ENCODE results near the gene AUTS2.
"Not testable (repeated sequence)": the region's sequence is repeated elsewhere in the genome, so short reads cannot be mapped to it uniquely, and the experiment has no call there.

AUTS2 gene

GRCh38 chr7:69765879-69766278 lies 167.6 kb downstream of the AUTS2 start:
- no peak for DNase-seq

- no peak for DNase-seq
Measured at GRCh38 chr7:69768986-69769595, 170.8 kb downstream of the AUTS2 start.

- DNase-seq, result no peak
Measured at GRCh38 chr7:69769826-69770225, 171.6 kb downstream of the AUTS2 start.

GRCh38 chr7:69770613-69771012 lies 172.3 kb downstream of the AUTS2 start:
- DNase-seq, result no peak

- no peak for DNase-seq
Measured at GRCh38 chr7:69772718-69773436, 174.6 kb downstream of the AUTS2 start.

DNA sequence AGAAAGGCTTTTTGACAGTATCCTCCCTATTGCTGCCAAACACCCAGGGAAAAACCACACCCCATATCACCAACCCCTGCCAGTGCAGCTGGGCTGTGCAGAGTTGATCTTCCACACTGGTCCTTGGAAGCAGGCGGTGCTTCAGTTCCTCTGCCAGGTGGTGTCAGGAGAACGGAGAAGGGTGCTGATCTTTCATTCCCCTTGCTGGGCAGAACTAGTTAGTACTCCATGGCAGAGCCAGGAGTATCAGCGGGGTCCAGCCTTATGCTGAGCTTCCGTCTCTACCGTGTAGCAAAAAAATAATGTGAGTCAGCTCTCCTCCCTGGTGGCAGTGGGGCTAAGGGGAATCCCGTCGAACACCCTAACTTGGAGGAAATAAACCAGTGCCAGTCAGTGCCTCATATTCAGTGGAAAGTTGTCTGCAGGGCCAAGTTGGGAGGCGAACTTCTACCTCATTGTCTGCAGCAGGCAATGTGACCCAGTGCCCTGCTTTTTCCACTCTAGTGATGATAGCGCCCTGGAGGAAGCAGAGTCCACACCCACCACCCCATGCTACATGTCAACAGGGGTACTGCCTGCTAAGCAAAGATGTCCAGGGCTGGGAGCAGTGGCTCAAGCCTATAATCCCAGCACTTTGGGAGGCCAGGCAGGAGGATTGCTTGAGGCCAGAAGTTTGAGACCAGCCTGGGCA lies 175.4 kb downstream of the AUTS2 start:
- DNase-seq, result no peak

DNA sequence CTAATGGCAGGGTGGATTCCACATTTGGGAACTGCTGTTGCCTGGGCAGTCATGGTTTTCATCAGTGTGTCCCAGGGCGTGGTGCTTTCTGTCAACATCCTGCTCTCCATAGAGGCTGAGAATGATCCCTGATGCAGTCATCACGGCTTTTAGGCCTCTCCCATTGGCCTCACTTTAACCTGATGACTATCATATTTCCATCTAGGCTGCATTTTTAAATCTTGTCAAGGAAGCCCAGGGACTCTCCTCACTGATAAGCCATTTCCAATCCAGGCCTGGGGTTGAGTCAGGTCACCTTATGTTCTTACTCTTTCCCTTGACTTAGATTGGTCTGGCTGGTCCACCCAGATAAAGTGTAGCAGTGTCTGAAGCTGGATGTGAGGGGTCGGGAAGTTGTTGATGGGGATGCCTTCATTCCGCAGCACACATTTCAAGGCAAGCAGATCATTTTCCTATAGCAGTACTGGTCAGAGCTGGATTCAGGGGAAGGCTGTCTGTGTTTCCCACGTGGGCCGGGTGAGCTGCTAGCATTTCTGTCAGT lies 177.0 kb downstream of the AUTS2 start:
- DNase-seq, result no peak

DNA sequence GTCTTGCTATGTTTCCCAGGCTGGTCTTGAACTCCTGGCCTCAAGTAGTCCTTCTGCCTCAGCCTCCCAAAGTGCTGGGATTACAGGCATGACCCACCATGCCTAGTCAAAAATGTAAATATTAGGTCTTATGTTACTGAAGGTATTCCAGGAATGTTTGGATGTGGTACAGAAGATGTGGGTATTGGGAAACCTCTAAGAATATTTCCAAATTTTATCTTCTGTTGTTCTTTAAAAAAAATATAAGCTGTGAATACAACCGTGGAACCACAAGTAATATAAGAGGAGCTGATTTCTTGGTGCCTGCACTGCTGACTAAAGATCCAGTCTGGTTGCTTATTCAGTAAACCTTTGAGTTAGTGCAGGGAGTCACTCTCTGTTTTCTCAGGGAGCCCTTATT lies 178.3 kb downstream of the AUTS2 start:
- no peak for DNase-seq

DNA sequence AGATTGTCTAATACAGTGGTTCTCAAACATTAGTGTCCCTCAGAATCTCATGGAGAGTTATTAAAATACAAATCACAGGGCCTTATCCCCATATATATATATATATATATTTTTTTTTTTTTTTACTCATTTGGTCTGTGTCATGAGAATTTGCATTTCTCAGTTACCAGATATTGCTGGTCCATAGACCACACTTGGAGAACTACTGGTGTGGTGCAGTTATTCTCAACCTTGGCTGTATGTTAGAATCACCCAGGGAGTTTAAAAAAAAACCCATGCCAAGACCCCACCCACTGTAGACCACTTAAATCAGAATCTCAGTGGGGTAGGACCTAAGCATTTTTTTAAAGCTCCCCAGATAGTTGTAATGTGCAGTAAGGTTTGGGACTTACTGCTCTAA lies 179.9 kb downstream of the AUTS2 start:
- no peak for DNase-seq

DNA sequence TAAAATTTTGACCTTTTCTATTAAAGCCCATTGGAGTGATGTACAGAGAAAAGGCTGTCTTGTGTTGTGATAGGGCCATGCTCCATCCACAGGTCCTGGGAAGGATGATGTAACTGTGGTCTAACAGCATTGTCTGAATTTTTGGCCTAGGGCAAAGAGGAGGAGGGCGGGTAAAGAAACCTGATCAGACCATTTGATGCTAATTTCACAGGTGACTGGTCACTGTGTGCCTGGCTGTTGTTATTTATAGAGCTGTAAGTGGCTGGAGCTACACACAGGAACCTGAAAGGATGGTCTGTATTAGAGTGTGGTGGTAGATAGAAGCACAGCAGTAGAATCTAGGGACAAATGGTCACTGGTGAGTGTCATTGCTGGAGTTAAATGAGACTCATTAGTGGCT lies 182.1 kb downstream of the AUTS2 start:
- DNase-seq, result no peak

- no peak for DNase-seq
Measured at GRCh38 chr7:69781412-69781846, 183.2 kb downstream of the AUTS2 start.

- no peak for DNase-seq
Measured at GRCh38 chr7:69782917-69783684, 184.8 kb downstream of the AUTS2 start.

DNA sequence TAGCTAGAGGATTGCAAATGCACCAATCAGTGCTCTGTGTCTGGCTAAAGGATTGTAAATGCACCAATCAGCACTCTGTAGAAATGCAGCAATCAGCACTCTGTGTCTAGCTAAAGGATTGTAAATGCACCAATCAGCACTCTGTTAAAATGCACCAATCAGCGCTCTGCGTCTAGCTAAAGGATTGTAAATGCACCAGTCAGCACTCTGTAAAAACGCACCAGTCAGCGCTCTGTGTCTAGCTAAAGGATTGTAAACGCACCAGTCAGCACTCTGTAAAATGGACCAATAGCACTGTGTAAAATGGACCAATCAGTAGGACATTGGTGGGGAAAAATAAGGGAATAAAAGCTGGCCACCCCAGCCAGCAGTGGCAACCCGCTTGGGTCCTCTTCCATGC lies 187.9 kb downstream of the AUTS2 start:
- DNase-seq, result not testable (repeated sequence)

DNA sequence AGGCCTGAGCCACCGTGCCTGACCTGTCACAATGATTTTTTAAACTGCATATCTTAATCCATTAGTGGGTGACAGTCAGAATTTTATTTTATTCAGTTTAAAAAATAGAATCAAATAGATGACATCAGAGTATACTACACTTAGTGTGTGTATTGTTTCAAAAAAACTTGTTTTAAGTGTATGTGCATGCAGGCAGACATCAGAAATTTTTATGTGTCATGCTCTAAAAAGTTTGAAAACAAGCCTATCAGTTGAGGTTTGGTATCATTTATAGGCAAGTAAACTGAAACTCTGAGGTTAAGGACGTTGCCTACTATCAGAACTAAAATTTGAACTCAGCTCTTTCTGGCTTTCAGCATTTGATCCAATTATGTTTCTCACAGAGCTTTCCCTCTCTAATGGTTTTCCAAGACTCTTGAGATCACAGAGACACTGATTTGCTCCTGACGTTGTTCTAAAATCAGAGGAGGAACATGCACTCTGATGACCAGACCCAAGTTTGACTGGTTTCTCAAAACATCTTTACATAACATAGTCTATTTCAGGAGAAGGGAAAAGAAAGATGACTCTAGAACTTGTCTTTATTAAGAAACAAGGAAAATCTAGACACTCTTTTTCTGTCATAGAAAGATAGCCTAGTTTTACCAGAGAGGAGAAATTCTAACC lies 188.6 kb downstream of the AUTS2 start:
- DNase-seq, result no peak

DNA sequence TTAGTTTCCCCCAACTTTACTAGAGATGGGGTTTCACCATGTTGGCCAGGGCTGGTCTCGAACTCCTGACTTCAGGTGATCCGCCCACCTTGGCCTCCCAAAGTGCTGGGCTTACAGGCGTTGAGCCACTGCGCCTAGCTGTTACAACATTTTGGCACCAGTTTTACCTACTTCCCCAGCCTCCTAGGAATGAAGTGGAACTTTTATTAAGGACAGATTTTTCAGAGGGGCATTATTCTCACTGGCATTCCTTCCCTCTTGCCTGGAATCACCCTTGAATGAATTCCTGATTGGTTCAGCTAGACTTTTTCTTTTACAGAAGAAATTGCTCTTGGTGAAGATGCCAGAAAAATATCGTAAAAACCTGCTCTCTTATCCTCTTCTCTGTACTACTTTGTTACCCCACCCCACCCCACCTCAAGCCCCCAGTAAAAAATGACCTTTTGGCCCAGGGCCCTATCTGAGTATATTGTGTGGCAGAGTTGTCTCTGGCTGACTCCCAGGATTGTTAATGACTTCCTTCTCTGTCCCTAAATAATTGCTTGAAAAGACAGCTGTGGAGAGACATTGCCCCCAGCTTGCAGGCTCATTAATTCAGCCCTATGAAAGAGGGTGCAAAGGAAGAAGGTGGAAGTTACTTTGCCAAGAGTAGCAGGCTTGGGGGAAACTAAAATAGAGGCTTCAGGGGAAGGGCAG lies 189.6 kb downstream of the AUTS2 start:
- no peak for DNase-seq

DNA sequence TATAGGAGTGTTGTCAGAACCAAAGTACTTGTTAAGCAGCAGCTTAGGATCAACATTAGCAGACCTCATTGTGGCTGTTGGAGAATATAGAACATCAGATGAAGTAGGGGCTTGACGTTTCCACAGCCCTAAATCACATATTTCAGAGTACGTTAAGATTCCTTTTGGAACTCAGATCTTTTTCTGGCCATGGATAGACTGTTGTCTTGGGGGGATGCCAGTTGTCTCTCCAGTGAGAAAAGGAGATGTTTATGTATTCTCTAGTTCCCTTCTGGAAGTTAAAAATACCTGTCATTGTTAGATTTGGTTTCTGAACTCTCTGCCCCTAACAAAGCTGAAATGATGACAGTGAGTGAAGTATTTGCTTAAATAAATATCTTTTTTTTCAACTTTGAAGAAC lies 191.3 kb downstream of the AUTS2 start:
- DNase-seq, result no peak

DNA sequence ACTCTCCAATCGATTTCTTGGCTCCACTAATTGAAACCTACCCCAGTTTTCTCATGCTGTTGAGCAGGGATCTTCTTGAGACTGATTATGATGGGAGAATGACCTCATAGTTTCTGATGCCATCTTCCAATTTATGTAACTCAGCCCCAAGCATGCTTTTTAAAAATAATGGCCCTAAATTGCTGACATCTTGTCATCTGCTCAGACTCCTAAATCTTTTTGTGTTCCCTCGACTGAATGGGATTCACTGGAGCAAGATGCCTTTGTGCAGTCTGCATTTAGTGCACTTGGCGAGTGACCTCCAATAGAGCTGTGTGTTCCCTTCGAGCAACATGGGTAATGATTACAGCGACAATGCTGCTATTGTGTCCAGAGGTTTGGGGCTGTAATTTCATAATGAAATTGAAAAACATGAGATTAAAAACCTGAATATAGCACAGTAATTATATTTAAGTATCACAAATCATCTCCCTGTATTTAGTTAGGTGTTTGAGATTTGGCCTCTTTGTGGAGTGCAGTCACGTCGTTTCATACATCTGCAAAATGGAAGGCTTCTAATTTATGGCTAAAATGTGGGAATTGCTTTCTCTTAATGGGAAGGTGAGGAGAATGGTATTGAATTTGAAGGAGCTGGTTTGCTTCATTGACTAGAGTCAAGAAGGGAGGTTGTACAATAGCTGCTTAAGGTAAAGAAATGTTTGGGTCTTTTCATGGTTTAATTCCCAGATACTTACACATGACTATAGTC lies 192.9 kb downstream of the AUTS2 start:
- no peak for DNase-seq

DNA sequence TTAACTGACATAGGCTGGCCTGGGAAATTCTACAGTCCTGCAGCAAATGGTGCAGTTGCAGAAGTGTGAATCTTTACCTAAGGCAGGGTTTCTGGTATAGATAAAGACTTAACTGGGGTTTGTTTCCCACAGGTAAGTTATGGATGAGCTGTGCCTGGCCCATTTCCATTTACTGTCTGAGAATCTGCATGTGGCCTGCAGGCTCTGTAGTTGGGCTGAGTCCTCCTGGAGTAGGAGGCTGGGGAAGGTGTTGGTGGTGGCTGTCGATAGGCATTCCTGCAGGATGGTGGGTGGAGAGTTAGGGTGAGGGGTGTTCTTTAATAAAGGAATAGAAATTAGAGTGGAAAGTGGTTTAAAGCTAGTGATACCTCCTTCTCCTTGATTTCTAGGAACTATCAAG lies 193.5 kb downstream of the AUTS2 start:
- no peak for DNase-seq

- no peak for DNase-seq
Measured at GRCh38 chr7:69795932-69796331, 197.7 kb downstream of the AUTS2 start.

- no peak for DNase-seq
Measured at GRCh38 chr7:69796416-69796815, 198.1 kb downstream of the AUTS2 start.

DNA sequence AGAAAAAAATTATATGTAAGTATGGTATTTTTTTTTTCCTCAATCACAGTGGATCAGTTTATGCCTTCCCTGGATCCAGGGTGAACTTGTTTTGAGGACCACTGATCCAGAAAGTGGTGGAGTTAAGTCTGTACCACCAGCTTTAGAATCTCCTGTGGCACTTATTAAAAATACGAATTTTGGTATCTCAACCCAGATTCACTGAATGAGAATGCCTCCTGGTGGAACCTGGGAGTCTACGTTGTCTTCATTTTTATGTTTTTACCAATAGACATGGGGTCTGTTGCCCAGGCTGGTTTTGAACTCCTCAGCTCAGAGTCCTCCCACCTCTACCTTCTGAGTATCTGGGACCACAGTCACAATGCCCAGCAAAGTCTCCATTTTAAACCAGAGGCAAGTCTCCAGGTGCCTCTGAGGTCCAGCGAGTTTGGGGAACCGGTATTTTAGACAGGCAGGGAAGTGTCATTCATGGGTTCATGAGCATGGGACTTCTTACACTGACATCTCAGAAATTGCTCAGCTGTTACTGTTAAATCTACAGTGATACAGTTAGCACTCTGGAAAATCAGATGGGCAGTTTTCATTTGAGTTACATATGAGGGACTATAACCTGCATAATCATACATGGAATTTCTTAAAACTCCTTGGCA lies 200.9 kb downstream of the AUTS2 start:
- DNase-seq, result no peak
